ENCODE data around the gene CEBPG.

Gene CEBPG

DNA sequence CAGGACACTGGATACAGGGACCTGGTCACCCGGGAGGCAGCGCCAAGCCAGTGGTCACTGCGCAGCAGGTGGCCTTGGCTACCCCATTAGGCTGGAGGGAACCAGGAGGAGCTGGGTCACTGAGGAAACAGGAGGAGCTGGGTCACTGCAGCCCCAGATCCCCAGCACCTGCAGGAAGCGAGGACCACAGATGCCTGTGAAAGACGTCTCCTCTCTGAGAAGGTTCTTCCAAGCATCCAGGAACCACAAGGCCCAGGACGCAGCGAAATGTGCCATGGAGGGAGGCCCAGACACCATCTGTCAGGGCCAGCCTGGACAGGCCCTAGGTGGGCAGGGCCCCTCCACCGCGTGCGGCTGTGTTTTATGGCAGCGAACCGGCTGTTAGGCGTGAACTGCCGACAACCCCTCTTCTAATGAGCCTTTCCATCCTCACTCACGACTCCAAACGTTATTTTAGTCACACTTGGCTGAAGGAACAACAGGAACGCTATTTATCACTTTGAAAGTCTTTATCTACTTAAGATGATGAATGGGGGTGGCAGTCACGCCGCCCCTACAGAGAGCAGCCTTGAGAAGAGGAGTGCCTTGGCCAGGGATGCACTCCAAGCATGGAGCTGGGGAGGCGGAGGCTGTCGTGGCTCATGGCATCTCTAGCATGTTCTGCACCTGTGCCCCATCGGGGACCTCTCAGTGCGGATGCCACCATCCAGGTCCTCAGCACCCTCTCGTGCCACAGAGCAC lies 53.3 kb downstream of the CEBPG start:
- no peak overlapping the region for H3K27ac Mint-ChIP-seq
- no peak for ATAC-seq
- H3K4me1 Mint-ChIP-seq = peaks cover 8% of the 10 kb centered on the region

DNA sequence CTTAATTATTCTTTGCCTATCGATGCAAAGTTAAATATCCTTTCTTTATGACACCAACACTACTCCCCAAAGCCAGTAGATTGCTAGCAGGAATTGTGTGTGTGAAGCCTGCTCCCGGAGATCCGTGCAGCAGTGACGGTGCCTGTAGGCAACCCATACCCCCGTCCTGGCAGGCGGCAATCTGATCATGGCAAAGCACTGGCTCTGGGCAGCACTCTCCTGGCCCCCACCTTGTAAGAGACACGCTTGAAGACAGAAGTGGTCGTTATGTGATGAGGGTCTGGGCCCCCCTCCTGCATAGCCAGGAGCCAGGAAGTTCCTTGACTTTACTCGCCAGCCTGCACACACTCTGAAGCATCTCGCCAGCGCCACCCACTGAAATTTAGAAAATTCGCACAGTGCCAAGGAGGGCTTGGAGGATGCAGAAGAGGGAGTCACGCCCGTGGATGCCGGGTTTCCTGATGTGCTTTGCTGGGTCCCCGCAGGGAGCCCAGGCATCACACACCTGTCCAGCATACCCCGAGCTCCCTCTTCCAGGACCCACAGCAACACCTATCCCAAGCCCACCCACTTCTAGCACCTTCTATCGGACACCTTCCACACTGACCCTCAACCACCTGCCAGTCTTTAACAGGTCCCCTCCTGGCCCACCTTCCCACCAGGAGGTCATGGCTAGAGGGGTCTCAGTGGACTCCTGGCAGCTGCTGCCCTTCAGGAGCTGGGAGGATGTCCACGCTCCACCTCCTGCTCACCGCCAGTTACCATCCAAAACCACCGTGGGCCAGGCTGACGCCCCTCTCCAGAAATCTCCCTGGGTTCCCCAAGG lies 54.5 kb downstream of the CEBPG start:
- peaks cover 4% of the 10 kb centered on the region for H3K36me3 Mint-ChIP-seq
- peaks cover 8% of the 10 kb centered on the region for H3K4me1 Mint-ChIP-seq
- no peaks in the 10 kb centered on the region for H3K9me3 Mint-ChIP-seq
- H3K27ac Mint-ChIP-seq = no peak overlapping the region
- no peak overlapping the region for H3K4me3 Mint-ChIP-seq
- DNase-seq (ENCODE audit: low spot score in 2 of 2) (no peak), ATAC-seq (no peak)

More for the DNA sequence above, 53.3 kb downstream of the CEBPG start:
- no peak for DNase-seq (ENCODE audit: low spot score in 2 of 2)
- H3K9me3 Mint-ChIP-seq = no peaks in the 10 kb centered on the region
- peaks cover 4% of the 10 kb centered on the region for H3K36me3 Mint-ChIP-seq
- no peak overlapping the region for H3K4me3 Mint-ChIP-seq

DNA sequence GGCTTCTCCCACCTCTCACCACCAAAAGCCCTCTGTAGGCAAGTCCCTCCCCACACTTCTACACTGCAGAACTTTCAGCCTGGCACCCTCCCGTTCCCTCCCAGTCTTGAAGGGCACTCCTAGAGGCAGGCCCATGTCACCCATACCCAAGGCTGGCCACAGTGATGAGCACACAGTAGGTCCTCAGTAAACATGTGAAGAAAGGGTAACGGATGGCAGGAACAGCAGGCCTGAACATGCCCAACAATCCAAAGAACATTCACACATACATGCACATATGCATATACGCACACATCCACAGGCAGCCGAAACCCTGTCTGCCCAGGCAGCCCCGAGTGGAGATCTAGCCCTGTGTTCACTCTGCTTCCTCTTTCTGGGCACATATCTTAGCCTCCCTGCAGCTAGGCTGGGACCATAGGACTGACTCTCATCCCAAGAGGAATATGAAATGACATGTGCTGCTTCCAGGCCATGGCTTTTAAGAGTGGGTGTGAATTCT lies 55.2 kb downstream of the CEBPG start:
- Mint-ChIP-seq H3K4me1 (peaks cover 8% of the 10 kb centered on the region), H3K9me3 (no peaks in the 10 kb centered on the region), H3K27ac (no peak overlapping the region), H3K36me3 (peaks cover 4% of the 10 kb centered on the region), H3K4me3 (no peak overlapping the region)
- ATAC-seq = no peak
- DNase-seq (ENCODE audit: low spot score in 2 of 2) = no peak

DNA sequence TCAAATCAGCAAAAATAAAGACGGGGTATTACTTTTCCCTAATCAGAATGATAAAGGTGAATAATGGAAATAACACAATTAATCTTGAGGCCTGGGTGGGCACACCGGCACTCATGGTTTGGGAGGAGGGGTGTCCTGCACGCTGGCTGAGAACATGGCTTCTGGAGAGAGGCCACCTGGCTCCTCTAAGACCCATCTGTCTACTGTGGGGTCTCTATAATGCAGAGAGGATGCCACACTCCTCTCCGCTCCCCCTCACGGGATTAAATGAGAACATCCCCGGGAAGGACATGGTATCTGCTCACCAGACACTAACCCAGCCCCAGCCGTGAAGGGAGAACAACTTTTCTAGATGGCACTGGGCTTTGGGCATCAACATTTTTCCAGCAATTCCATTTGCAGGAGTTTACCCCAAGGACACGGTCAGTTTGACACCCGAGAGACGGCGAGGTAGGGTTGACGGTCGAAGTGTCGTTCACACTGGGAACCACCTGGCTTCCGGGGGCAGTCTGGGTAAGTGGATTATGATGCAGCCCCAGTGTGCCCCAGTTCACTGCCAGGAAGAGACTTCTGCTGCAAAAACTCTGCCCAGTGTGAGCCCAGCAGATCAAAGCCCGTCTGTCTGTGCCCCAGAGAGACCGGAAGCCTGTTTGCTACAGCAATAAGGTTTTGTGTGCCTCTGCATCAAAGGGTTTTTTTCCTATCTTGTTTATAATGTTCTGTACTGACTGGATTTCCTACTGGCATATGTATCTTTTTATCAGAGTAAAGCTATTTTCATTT lies 56.6 kb downstream of the CEBPG start:
- Mint-ChIP-seq H3K4me1 (peaks cover 8% of the 10 kb centered on the region), H3K27ac (peak overlapping the region; percentile 10), H3K9me3 (no peaks in the 10 kb centered on the region), H3K36me3 (peaks cover 4% of the 10 kb centered on the region), H3K4me3 (peak overlapping the region; percentile 53)
- no peak for DNase-seq (ENCODE audit: low spot score in 2 of 2)
- ATAC-seq = peak; percentile 71

DNA sequence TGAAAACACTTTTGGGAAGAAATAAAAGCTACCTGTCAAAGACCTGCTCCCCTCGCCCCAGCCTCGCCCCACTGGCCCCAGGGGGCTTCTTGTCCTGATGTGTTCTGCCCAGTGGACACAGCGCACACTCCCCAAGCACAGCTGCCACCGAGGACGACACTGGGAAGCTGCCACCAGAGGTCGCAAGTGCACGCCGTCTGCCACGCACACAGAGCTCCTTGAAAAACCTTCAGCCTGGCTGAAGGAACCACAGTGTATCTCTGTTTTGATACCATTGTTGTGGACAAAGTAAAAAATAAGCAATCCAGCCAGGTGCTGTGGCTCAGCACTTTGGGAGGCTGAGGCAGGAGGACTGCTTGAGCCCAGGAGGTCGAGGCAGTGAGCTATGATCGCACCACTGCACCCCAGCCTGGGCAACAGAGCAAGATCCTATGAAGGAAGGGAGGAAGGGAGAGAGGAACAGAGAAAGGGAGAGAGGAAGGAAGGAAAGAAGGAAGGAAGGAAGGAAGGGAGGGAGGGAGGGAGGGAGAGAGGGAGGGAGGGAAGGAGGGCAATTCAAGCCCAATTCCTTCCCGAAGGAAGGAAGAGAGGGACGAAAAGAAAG lies 57.3 kb downstream of the CEBPG start:
- ATAC-seq = peak; percentile 86
- Mint-ChIP-seq H3K27ac (peak overlapping the region; percentile 10), H3K9me3 (no peaks in the 10 kb centered on the region), H3K4me3 (peak overlapping the region; percentile 53), H3K36me3 (peaks cover 4% of the 10 kb centered on the region), H3K4me1 (peaks cover 8% of the 10 kb centered on the region)
- DNase-seq (ENCODE audit: low spot score in 2 of 2) = peak; percentile 60 to 82

DNA sequence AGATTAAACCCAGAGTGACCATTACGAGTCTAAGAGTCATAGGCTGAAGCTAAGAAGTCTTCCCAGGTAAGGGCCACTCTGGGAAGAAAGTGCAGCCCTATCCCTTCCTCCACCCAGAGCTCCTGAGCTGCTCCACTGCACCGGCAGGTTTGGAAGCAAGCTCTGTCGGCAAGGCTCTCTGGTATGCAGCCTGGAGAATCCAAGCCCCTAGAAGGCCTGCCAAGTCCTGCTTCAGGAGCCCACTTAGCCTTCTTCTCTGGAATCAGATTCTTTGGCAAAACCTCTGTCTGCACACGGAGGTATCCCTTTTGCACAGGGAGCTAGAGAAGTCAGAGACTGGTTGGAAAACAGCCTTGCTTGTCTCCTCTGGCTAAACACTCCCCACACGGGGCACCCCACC lies 58.5 kb downstream of the CEBPG start:
- Mint-ChIP-seq H3K9me3 (no peaks in the 10 kb centered on the region), H3K4me1 (peaks cover 8% of the 10 kb centered on the region), H3K36me3 (peaks cover 4% of the 10 kb centered on the region), H3K27ac (no peak overlapping the region), H3K4me3 (no peak overlapping the region)
- ATAC-seq (no peak), DNase-seq (ENCODE audit: low spot score in 2 of 2) (no peak)

Data from stimulated activated effector memory CD8-positive, alpha-beta T cell treated with anti-CD3 and anti-CD28 coated beads, Interleukin-12 subunit alpha, Interleukin-12 subunit beta, amount 100 ng/mL, for 72 hours (primary cell).